NCI-H510A treated with DMSO at 0.1 percent for 48 hours (cell line): ENCODE measurements around the gene OR52E8.

Source experiments
- DNase-seq: peaks from one replicate; lab custom pipeline; 2025; lab: John Stamatoyannopoulos, UW

OR52E8 gene

DNA sequence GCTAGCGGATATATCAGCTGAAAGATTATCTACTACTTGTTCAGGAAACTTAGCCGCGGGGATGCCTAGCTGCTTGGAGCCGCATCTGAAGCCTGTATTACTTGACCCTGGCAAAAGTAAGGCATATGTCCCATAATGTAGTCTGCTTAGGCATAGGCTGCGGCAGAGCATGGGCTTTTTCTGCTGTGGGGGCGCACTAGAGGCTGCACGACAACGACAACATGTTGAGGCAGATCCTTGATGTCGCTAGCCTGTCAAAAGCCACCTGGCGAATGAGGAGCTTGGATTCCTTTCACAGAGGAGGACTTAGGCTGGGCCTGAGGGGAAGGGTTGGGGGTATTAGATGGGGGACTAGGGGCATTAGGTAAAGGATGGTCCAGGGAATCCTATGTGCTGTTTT lies 49.9 kb downstream of the OR52E8 start:
- no peak for DNase-seq
